Liver (tissue), 9 donors: ENCODE measurements around the gene SZT2. TPM values are rescaled to one million over a fixed set of nuclear protein-coding genes. Genes with fewer than 3 reads are reported as not detected.

Experiments used
- DNase-seq: peaks from one replicate; pipeline ENCODE4 v3.0.0-alpha.2; 2017; ENCODE audit warnings: low spot score
- H3K27ac ChIP-seq, 2 donors: one replicate each; pipeline ENCODE4 v1.7.0; 2013; ENCODE audit warnings: inconsistent platforms in 2 of 2, low read length in 2 of 2, control low read depth in 1 of 2, low read depth in 1 of 2, mild to moderate bottlenecking in 1 of 2
- H3K27me3 ChIP-seq, 4 donors: one replicate each; pipeline versions ENCODE4 v1.6.1 to v1.7.0; 2013; ENCODE audit warnings: low read length in 3 of 4, inconsistent platforms in 1 of 4, mild to moderate bottlenecking in 1 of 4, moderate library complexity in 1 of 4; ENCODE audit not compliant: control insufficient read depth in 4 of 4, insufficient read depth in 4 of 4
- H3K36me3 ChIP-seq, 4 donors: one replicate each; pipeline versions ENCODE4 v1.6.1 to v1.7.0; 2013; ENCODE audit warnings: low read length in 3 of 4, mild to moderate bottlenecking in 3 of 4, low read depth in 1 of 4, moderate library complexity in 1 of 4; ENCODE audit not compliant: control insufficient read depth in 4 of 4, insufficient read depth in 3 of 4
- H3K4me1 ChIP-seq, 4 donors: one replicate each; pipeline versions ENCODE4 v1.6.1 to v1.7.0; 2013; ENCODE audit warnings: low read length in 3 of 4, mild to moderate bottlenecking in 3 of 4, moderate library complexity in 1 of 4; ENCODE audit not compliant: control insufficient read depth in 4 of 4, insufficient read depth in 4 of 4
- H3K4me3 ChIP-seq, 3 donors: one replicate each; pipeline versions ENCODE4 v1.6.1 to v1.7.0; 2013; ENCODE audit warnings: low read length in 3 of 3, control low read depth in 1 of 3, low read depth in 1 of 3, mild to moderate bottlenecking in 1 of 3
- H3K9ac ChIP-seq, 2 donors: one replicate each; pipeline ENCODE4 v1.7.0; 2013; ENCODE audit warnings: low read length in 2 of 2, mild to moderate bottlenecking in 2 of 2, moderate library complexity in 2 of 2, control low read depth in 1 of 2, low read depth in 1 of 2
- H3K9me3 ChIP-seq, 4 donors: one replicate each; pipeline versions ENCODE4 v1.6.1 to v1.7.0; 2013; ENCODE audit warnings: low read length in 3 of 4; ENCODE audit not compliant: control insufficient read depth in 4 of 4
- ATF3 ChIP-seq: IDR thresholded peaks from 2 replicates; pipeline ENCODE4 v1.6.1; 2016; ENCODE audit warnings: antibody characterized with exemption
- CTCF ChIP-seq: fragments of 150-350 bp; IDR thresholded peaks from 2 replicates; pipeline ENCODE4 v1.5.1; 2017; ENCODE audit warnings: improper control_type of control experiment, low read depth, low read length; ENCODE audit not compliant: missing input control
- FOXA1 ChIP-seq: IDR thresholded peaks from 2 replicates; pipeline ENCODE4 v1.6.1; 2016; ENCODE audit warnings: antibody characterized with exemption
- FOXA2 ChIP-seq: IDR thresholded peaks from 2 replicates; pipeline ENCODE4 v1.6.1; 2016; ENCODE audit warnings: antibody characterized with exemption
- GABPA ChIP-seq, 2 donors: IDR thresholded peaks in 1 of 2; conservative IDR thresholded peaks in 1 of 2; 2 replicates each; pipeline ENCODE4 v1.6.1; 2016; ENCODE audit warnings: antibody characterized with exemption in 2 of 2, mild to moderate bottlenecking in 1 of 2, moderate library complexity in 1 of 2
- HNF4A ChIP-seq, 2 donors: conservative IDR thresholded peaks; 2 replicates each; pipeline ENCODE4 v1.6.1; 2016; ENCODE audit warnings: antibody characterized with exemption in 2 of 2, mild to moderate bottlenecking in 2 of 2
- HNF4G ChIP-seq: IDR thresholded peaks from 2 replicates; pipeline ENCODE4 v1.6.1; 2016; ENCODE audit warnings: antibody characterized with exemption
- MAX ChIP-seq: IDR thresholded peaks from 2 replicates; pipeline ENCODE4 v1.6.1; 2016; ENCODE audit warnings: antibody characterized with exemption
- NR2F2 ChIP-seq: IDR thresholded peaks from 2 replicates; pipeline ENCODE4 v1.6.1; 2016; ENCODE audit warnings: antibody characterized with exemption
- RAD21 ChIP-seq, 2 donors: IDR thresholded peaks; 2 replicates each; pipeline ENCODE4 v1.6.1; 2016; ENCODE audit warnings: antibody characterized with exemption in 2 of 2, mild to moderate bottlenecking in 2 of 2
- REST ChIP-seq: IDR thresholded peaks from 2 replicates; pipeline ENCODE4 v1.6.1; 2016; ENCODE audit warnings: antibody characterized with exemption, mild to moderate bottlenecking
- WGBS: extraction: QIAGEN DNeasy Blood & Tissue Kit; methylation state at CpG from one replicate; pipeline ENCODE4 v1.1.7; 2013; 5-methylcytosine and 5-hydroxymethylcytosine counted together
- polyA plus RNA-seq, 2 donors: library from polyadenylated mRNA; stranded (reverse) in 1 of 2; unstranded in 1 of 2; fragments of 200-250 nt in 1 of 2; fragments of >200 nt in 1 of 2; fragmentation: Nextera tagmentation in 1 of 2; extraction: Ambion mirVana in 1 of 2; gene quantifications; one replicate each; pipeline versions ENCODE4 v1.2.1 to v1.2.3, GENCODE V29; 2013 to 2015
- total RNA-seq, 2 donors: library from RNA; depleted of rRNA; stranded (reverse); fragments of >200 nt; gene quantifications; one replicate each; pipeline ENCODE4 v1.2.3, GENCODE V29; 2014
- donor health status: healthy.
- donor health status: healthy.
- donor health status: healthy.
- donor health status: healthy.
- donor health status: healthy.

SZT2 gene
- total and polyA plus RNA-seq, 4 donors = 4.8 to 31.0 (median 11.9) TPM

GRCh38 chr1:43477716-43478115 is 88.0 kb downstream of the SZT2 start:
- no peak for DNase-seq
- WGBS = 95% methylated on average over 1 of the region's 1 CpG
- no peaks in the 10 kb centered on the region for H3K36me3 ChIP-seq
- no peak overlapping the region for H3K4me3 ChIP-seq
- no peaks in the 10 kb centered on the region for H3K4me1 ChIP-seq
- H3K27ac ChIP-seq = no peak overlapping the region
- H3K9me3 ChIP-seq = no peaks in the 10 kb centered on the region
- no peak overlapping the region for H3K9ac ChIP-seq
- H3K27me3 ChIP-seq = no peaks in the 10 kb centered on the region
- TF ChIP-seq HNF4G (no peak), GABPA (IDR thresholded peaks at IDR 0.05 in 1 of 2, conservative IDR thresholded peaks at IDR 0.05 in 1 of 2) (no peak), CTCF (no peak)

- Histone ChIP-seq H3K27ac (no peak overlapping the region), H3K27me3 (no peaks in the 10 kb centered on the region), H3K4me3 (no peak overlapping the region), H3K36me3 (no peaks in the 10 kb centered on the region), H3K9ac (no peak overlapping the region), H3K4me1 (no peaks in the 10 kb centered on the region), H3K9me3 (no peaks in the 10 kb centered on the region)
- no peak for DNase-seq
- no peak for TF ChIP-seq HNF4A (conservative IDR thresholded peaks at IDR 0.05)
- no peak for TF ChIP-seq FOXA1
- TF ChIP-seq FOXA2 = no peak
- no peak for TF ChIP-seq REST
- no peak for TF ChIP-seq MAX
- TF ChIP-seq RAD21 (IDR thresholded peaks at IDR 0.05) = no peak
- TF ChIP-seq ATF3 = no peak
- no peak for TF ChIP-seq CTCF
- TF ChIP-seq NR2F2 = no peak
- WGBS = 86% methylated on average over 3 of the region's 3 CpGs
Measured at GRCh38 chr1:43479414-43479813, 89.7 kb downstream of the SZT2 start.
